Suppressor macrophage treated with lipopolysaccharide for 1 hour (primary cell): ENCODE measurements around the gene RBM39.

ENCODE experiments used
- DNase-seq, 3 donors: peaks; one replicate each; pipeline ENCODE4 v3.0.0-alpha.2; 2020 to 2022

RBM39 gene

DNA sequence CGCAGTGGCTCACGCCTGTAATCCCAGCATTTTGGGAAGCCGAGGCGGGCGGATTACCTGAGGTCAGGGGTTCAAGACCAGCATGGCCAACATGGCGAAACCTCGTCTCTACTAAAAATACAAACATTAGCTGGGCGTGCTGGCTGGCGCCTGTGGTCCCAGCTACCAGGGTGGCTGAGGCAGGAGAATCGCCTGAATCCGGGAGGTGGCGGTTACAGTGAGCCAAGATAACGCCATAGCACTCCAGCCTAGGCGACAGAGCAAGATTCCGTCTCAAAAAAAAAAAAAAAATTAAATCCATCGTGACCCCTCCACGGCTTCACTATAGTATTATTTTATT, 76.1 kb downstream of the RBM39 start:
- no peak for DNase-seq

DNA sequence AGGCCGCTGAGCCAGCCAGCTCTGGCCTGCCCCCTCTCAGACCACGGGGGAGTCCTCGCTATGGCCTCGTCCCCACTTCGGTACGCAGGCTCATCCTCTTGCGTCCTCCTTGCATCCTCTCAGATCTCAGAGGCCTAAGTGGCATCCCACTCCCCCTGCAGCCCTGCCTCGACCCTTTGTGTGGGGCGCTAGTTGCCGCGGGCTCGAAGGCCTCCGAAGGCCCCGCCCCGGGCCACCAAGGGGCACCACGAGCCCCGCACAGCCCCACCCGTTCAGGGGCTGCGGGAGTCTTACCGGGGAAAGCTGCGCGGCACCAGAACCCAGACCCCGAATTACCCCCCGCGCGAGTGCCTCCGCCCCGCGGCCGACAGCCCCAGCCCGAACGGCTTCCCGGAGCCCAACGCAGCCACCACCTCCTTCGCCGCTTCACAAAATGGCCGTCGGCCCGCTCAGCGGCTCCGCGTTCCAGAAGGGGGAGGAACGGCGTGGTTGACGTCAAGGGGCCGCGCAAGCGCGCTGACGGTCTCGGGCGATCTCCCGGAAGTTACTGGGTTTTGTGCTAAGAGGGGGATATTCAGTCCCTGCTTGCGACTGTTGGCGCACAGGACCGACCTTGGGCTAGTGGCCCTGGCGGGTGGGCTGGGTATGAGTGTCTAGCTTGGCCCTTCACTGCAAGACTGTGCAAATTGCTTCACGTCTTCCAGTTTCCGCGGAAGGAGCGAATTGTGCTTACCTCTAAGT, 77.4 kb downstream of the RBM39 start, which contains the start of the genes CPNE1 and RBM12:
Gene CPNE1, minus strand, starts transcription at position 435 of the 741 bp plus-strand sequence. CDS start 31,977 bp downstream, outside the sequence.
Gene RBM12, minus strand, starts transcription at position 435 of the 741 bp plus-strand sequence. CDS start 9,578 bp downstream, outside the sequence.
- peak; percentile 94 to 97 (median 96) for DNase-seq

DNA sequence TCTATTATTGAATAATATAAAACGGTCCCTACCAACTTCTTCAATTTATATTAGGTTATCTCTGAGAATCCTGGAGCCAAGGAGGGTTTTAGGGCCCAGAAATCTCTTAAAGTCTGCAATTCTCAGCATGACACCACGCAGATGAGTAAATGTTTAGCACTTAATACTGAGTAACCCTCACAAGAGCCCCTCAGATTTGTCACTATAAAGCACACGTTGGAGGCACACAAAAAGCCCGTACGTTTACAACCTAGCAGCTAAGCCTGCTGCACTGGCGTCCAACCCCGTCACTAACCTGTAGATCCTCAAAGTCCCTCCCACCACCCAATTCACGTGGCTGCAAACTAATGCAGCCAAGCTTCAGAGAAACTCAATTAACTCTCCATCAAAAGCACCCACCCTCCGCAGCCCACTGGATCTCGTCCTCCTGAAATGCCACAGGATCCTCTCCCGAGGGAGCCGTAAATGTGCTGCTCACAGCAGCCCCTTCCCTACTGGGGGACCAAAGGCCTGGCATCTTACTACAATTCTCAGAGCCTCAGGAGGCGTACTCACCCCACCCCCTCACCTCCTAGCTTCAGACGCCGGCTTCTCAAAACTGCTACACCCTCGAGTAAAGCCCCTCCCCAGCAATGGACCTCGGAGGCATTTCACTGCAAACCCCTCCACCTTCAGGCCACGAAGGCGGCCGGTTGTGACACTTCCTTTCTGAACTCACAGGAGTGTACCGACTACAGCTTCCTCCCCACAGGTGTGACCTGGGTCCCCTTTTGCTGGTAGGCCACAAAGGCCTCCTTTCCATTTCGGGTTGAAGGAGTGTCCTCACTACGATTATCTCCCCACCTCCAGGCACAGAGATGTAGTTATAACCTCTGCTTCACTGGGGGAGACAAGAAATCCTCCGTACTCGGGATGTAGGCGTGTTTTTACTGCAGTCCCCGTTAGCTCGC, 78.3 kb downstream of the RBM39 start:
- DNase-seq: peak; percentile 51 to 64 (median 53)

DNA sequence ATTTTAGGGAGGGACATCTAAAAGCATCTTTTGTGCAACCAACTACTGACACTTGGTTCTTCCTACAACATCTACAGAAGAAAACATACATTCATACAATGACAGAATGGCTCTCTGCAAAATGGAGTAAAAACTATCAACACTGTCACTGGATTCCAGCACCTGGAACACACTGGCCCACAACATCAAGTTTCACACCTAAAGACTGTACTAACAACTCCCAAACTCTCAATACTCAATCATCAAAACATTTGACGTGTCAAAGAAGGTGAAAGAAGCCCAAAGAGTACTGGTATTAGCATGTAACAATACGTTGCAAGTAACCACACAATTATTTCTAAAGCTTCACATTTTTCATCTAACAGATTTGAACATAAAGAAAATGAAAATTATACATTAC, 79.5 kb downstream of the RBM39 start:
- DNase-seq: no peak

DNA sequence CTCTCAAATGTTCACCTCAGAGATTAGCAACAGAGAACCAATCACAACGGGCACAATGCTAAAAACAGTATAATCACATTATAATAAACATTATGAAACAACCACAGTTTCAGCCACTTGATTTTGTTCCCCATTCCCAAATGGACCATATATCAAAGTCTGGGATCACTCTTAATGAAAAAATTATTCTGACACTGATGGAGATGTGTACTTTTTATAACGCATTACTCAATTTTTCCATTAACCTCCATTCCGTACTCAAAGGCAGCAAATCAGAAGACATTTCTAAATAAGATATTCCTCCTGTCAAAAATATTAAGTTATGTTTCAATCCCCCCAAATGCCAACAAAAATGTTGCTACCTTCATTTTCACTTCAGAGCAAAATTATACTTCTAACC, 80.2 kb downstream of the RBM39 start:
- no peak for DNase-seq

DNA sequence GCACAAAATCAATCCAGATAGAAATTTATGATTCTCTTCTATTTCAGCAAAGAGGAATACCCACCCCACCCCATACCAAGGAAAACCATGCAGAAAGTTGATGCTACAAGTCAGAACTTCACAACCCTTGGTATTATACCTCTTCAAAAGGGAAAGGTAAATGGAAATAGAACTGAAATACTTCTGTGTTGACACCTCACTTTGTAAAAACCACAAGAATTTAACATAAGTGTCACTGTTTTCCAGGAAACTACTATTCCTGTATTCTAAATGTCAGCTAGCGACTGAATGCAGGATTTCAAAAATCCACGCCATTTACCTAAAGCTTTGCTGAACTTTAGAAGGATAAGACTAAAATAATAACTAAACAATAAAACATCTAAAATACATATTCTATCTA, 81.0 kb downstream of the RBM39 start:
- DNase-seq: no peak

DNA sequence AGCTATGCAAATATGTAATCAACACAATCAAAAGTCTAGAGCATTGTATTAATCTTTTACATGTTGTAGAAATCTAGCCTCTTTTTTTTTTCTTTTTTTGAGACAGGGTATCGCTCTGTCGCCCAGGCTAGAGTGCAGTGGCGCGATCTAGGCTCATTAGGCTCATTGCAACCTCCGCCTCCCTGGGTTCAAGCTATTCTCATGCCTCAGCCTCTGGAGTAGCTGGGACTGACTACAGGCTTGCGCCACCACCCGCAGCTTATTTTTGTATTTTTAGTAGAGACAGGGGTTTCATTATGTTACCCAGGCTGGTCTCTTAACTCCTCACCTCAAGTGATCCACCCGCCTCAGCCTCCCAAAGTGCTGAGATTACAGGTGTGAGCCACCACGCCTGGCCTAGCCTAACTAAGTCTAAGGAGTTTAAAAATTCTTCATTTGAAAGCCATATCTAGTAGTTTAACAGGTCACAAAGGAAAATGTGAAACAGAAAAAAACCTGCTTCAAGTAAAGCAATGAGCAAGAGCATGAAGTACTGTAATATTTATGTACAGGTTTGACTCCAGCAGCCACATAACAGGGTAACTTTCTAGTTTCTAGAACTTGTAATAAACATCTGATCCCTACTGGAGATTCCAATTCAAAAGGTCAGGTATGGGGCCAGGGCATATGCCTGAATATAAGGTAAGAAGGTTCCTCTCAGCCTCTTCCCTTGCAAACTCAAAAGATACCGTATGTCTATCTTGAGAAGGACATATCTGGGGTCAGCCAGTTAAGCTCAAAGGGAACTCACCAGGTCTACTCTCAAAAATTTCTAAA, 81.7 kb downstream of the RBM39 start:
- no peak for DNase-seq

DNA sequence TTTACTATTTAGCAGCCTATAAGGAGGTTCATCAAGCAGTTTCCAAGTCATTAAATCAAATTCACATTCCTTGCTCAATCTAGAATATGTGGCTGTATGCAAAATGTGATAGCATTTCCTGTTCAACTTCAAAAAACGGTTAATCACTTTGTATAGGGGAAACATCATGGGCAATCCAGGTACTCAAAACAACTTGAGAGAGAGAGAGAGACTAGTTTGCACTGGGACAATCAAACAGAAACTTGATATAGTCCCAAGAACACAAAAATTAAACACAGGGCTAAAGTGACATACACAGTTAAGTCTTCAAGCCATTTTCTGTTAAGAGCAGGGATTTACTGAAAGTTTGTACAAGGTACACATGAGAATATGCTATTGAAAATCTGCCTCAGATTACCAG, 84.8 kb downstream of the RBM39 start:
- no peak for DNase-seq

DNA sequence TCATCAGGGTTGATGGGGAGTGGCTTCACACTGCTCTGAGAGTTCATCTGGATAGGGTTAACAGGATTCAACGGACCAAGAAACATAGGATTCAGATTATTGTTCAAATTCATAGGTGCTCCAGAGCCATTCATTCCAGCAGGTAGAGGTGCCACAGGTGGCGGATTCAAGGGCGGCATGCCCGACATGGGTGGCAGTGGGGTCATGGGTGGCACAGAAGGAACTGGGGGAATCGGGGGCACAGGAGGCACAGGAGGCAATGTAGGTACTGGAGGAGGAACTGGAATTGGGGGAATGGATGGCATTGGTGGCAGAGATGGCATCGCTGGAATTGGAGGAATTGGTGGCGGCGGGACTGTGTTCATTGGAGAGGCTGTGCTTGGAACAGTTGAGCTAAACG, 87.6 kb downstream of the RBM39 start:
- DNase-seq: no peak

DNA sequence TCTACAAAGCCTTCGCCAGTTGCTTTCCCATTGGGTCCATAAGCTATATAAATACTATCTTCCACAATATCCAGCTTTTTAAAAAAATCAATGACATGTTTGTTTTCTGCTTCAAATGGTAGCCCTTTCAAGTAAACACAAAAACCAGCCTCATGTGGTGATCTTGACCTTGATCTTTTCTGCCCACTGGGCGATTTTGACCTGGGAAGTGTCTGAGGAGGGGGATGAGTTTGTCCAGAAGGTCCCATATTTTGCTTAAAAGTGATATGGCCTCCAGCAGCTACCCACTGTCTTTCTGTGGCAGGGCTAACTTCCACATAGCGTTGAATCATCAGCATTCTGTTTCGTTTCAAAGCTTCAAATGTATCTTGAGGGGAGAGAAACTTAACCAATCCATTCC, 88.2 kb downstream of the RBM39 start:
- DNase-seq: no peak
